Stimulated activated naive CD8-positive, alpha-beta T cell treated with anti-CD3 and anti-CD28 coated beads, Interleukin-15, Interleukin-2, amounts not matched to agents 100 ng/mL and 50 ng/mL, for 24 hours (primary cell): ENCODE data around the gene CNTNAP4.

Source experiments
- H3K27ac Mint-ChIP-seq: one replicate; pipeline ENCODE4 v1.8.0; 2021; ENCODE audit warnings: mild to moderate bottlenecking, mixed read lengths
- H3K27me3 Mint-ChIP-seq: one replicate; pipeline ENCODE4 v1.8.0; 2021; ENCODE audit warnings: mixed read lengths
- H3K36me3 Mint-ChIP-seq: one replicate; pipeline ENCODE4 v1.8.0; 2021; ENCODE audit warnings: low read depth, mixed read lengths
- H3K4me1 Mint-ChIP-seq: one replicate; pipeline ENCODE4 v1.8.0; 2021; ENCODE audit warnings: low read depth, mixed read lengths
- H3K4me3 Mint-ChIP-seq: one replicate; pipeline ENCODE4 v1.8.0; 2021; ENCODE audit warnings: mild to moderate bottlenecking, mixed read lengths
- H3K9me3 Mint-ChIP-seq: one replicate; pipeline ENCODE4 v1.8.0; 2021; ENCODE audit warnings: mixed read lengths

Gene CNTNAP4

GRCh38 chr16:76280421-76281215, 3.4 kb downstream of the CNTNAP4 start:
- Mint-ChIP-seq H3K27ac (no peak overlapping the region), H3K9me3 (no peaks in the 10 kb centered on the region), H3K4me3 (no peak overlapping the region), H3K27me3 (no peaks in the 10 kb centered on the region), H3K36me3 (no peaks in the 10 kb centered on the region), H3K4me1 (no peaks in the 10 kb centered on the region)

- Mint-ChIP-seq H3K27ac (no peak overlapping the region), H3K4me1 (no peaks in the 10 kb centered on the region), H3K4me3 (no peak overlapping the region)
These were observed 10.3 kb downstream of the CNTNAP4 start for GRCh38 chr16:76287466-76287865.

GRCh38 chr16:76292218-76292617, 15.0 kb downstream of the CNTNAP4 start:
- Mint-ChIP-seq H3K27ac (no peak overlapping the region), H3K4me1 (no peaks in the 10 kb centered on the region), H3K4me3 (no peak overlapping the region), H3K9me3 (no peaks in the 10 kb centered on the region), H3K27me3 (no peaks in the 10 kb centered on the region), H3K36me3 (no peaks in the 10 kb centered on the region)

More at GRCh38 chr16:76287466-76287865, 10.3 kb downstream of the CNTNAP4 start:
- Mint-ChIP-seq H3K27me3 (no peaks in the 10 kb centered on the region), H3K36me3 (no peaks in the 10 kb centered on the region), H3K9me3 (no peaks in the 10 kb centered on the region)

GRCh38 chr16:76293980-76294379, 16.8 kb downstream of the CNTNAP4 start:
- H3K4me1 Mint-ChIP-seq, result no peaks in the 10 kb centered on the region
- no peaks in the 10 kb centered on the region for H3K9me3 Mint-ChIP-seq
- no peak overlapping the region for H3K27ac Mint-ChIP-seq
- no peaks in the 10 kb centered on the region for H3K27me3 Mint-ChIP-seq
- no peak overlapping the region for H3K4me3 Mint-ChIP-seq
- no peaks in the 10 kb centered on the region for H3K36me3 Mint-ChIP-seq

- Mint-ChIP-seq H3K4me1 (no peaks in the 10 kb centered on the region), H3K27ac (no peak overlapping the region), H3K9me3 (no peaks in the 10 kb centered on the region), H3K4me3 (no peak overlapping the region), H3K27me3 (no peaks in the 10 kb centered on the region), H3K36me3 (no peaks in the 10 kb centered on the region)
These were observed 17.4 kb downstream of the CNTNAP4 start for GRCh38 chr16:76294396-76295214.

GRCh38 chr16:76297941-76298340, 20.7 kb downstream of the CNTNAP4 start:
- no peaks in the 10 kb centered on the region for H3K27me3 Mint-ChIP-seq
- H3K4me1 Mint-ChIP-seq, result no peaks in the 10 kb centered on the region
- H3K27ac Mint-ChIP-seq, result no peak overlapping the region
- H3K36me3 Mint-ChIP-seq, result no peaks in the 10 kb centered on the region
- H3K9me3 Mint-ChIP-seq, result no peaks in the 10 kb centered on the region
- H3K4me3 Mint-ChIP-seq, result no peak overlapping the region

GRCh38 chr16:76303637-76304314, 26.6 kb downstream of the CNTNAP4 start:
- Mint-ChIP-seq H3K27me3 (no peaks in the 10 kb centered on the region), H3K4me3 (no peak overlapping the region), H3K27ac (no peak overlapping the region), H3K4me1 (no peaks in the 10 kb centered on the region), H3K36me3 (no peaks in the 10 kb centered on the region), H3K9me3 (no peaks in the 10 kb centered on the region)

- Mint-ChIP-seq H3K4me1 (no peaks in the 10 kb centered on the region), H3K27me3 (no peaks in the 10 kb centered on the region), H3K9me3 (no peaks in the 10 kb centered on the region), H3K36me3 (no peaks in the 10 kb centered on the region), H3K4me3 (no peak overlapping the region), H3K27ac (no peak overlapping the region)
These were observed 32.6 kb downstream of the CNTNAP4 start for GRCh38 chr16:76309639-76310335.

- Mint-ChIP-seq H3K27ac (no peak overlapping the region), H3K4me1 (no peaks in the 10 kb centered on the region), H3K4me3 (no peak overlapping the region), H3K27me3 (no peaks in the 10 kb centered on the region), H3K9me3 (no peaks in the 10 kb centered on the region), H3K36me3 (no peaks in the 10 kb centered on the region)
These were observed 34.1 kb downstream of the CNTNAP4 start for GRCh38 chr16:76311260-76311659.

GRCh38 chr16:76318565-76318964, 41.4 kb downstream of the CNTNAP4 start:
- Mint-ChIP-seq H3K27me3 (no peaks in the 10 kb centered on the region), H3K9me3 (peaks cover 6% of the 10 kb centered on the region), H3K27ac (no peak overlapping the region), H3K4me1 (no peaks in the 10 kb centered on the region), H3K4me3 (no peak overlapping the region), H3K36me3 (no peaks in the 10 kb centered on the region)

- Mint-ChIP-seq H3K4me1 (no peaks in the 10 kb centered on the region), H3K27me3 (no peaks in the 10 kb centered on the region), H3K9me3 (peaks cover 3% of the 10 kb centered on the region), H3K36me3 (no peaks in the 10 kb centered on the region), H3K4me3 (no peak overlapping the region), H3K27ac (no peak overlapping the region)
These were observed 51.9 kb downstream of the CNTNAP4 start for GRCh38 chr16:76329106-76329505.

GRCh38 chr16:76335180-76335974, 58.2 kb downstream of the CNTNAP4 start:
- Mint-ChIP-seq H3K4me3 (no peak overlapping the region), H3K9me3 (peaks cover 16% of the 10 kb centered on the region), H3K27ac (no peak overlapping the region), H3K36me3 (no peaks in the 10 kb centered on the region), H3K4me1 (no peaks in the 10 kb centered on the region), H3K27me3 (no peaks in the 10 kb centered on the region)

GRCh38 chr16:76336112-76336511, 58.9 kb downstream of the CNTNAP4 start:
- Mint-ChIP-seq H3K4me1 (no peaks in the 10 kb centered on the region), H3K4me3 (no peak overlapping the region), H3K27ac (no peak overlapping the region), H3K27me3 (no peaks in the 10 kb centered on the region), H3K36me3 (no peaks in the 10 kb centered on the region), H3K9me3 (peaks cover 18% of the 10 kb centered on the region)

GRCh38 chr16:76338472-76338871, 61.3 kb downstream of the CNTNAP4 start:
- H3K9me3 Mint-ChIP-seq, result peaks cover 22% of the 10 kb centered on the region
- H3K4me3 Mint-ChIP-seq, result no peak overlapping the region
- H3K27ac Mint-ChIP-seq, result no peak overlapping the region

More at GRCh38 chr16:76338472-76338871, 61.3 kb downstream of the CNTNAP4 start:
- Mint-ChIP-seq H3K4me1 (no peaks in the 10 kb centered on the region), H3K36me3 (no peaks in the 10 kb centered on the region), H3K27me3 (no peaks in the 10 kb centered on the region)
